HG02973 (cell line): ENCODE results near the gene POU2AF2.
"Not testable (repeated sequence)": the region's sequence is repeated elsewhere in the genome, so short reads cannot be mapped to it uniquely, and the experiment has no call there.

Experiments used
- ATAC-seq: cut with Tn5 transposase; IDR thresholded peaks from one replicate; pipeline ENCODE4 v1.9.1; 2021; ENCODE audit warnings: moderate library complexity; ENCODE audit not compliant: unreplicated experiment

POU2AF2 gene

GRCh38 chr11:111301004-111301841 lies 55.7 kb downstream of the POU2AF2 start:
- ATAC-seq, result no peak

- no peak for ATAC-seq
Observed at GRCh38 chr11:111301842-111302118, 56.3 kb downstream of the POU2AF2 start.

DNA sequence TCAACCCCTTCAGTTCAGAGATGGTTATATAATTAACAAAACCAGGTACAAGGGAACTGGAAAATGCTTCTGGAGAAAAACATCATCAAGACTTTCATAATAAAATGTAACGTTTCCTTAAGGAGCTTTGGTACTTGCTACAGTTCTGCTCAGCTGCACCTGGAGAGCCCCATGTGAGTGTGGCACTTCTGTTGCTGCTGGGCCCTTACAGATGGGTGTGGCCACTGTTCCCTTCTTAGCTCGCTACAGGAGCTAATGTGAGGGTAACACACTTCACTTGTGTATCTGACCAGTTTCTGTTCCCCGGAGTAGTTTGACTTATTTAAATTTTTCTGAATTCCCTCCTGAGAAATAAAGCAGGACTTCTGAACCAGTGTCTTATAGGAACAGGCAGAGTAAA lies 56.8 kb downstream of the POU2AF2 start:
- no peak for ATAC-seq

DNA sequence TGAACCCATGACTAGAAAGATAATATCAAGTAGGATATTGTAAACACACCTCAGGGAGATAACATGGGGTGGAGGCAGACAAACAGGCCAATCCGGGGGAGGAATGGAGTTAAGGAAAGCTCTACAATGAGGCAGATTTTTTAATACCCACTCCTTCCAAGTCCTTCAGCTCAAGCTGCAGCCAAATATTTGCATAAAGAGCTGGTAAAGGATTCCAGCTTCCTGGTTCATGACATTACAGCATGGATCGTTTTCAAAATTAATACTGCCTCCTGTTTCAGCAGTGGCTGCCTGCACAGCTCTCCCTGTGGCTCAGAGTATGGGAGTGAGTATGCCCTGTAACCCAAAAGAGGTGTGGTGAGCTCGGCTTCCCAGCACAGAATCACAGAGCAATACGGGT lies 57.9 kb downstream of the POU2AF2 start:
- ATAC-seq, result no peak

DNA sequence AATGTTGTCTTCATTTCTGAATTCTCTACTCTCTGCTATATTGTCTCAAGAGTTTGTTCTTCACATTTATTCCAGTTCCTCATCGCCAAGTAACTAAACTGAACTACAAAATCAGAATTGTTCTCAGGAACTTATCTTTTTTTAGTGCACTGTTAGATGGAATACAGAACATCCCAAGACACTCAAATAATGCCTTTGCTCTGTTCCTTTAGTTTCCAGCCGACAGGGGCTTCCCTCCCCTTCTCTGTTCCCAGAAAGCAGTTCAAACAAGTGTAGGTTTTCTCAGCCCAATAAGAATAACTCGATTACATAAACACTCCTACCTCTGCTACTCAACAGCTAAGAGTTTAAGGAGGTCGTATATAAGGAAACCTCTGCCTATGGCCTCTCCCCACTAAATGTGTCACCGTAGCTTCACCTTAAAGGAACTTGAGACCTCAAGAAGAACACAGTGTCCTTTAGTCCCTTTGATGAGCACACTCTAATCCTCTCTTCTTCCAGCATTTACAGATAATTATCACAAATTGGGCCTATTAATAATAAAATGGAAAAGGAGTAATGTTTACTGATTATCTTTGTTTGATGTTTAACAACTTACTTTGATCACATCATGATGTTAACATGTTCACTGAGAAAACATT lies 59.8 kb downstream of the POU2AF2 start:
- no peak for ATAC-seq

- ATAC-seq, result no peak
Observed at GRCh38 chr11:111305876-111306275, 60.4 kb downstream of the POU2AF2 start.

- ATAC-seq, result no peak
Observed at GRCh38 chr11:111306321-111306720, 60.8 kb downstream of the POU2AF2 start.

DNA sequence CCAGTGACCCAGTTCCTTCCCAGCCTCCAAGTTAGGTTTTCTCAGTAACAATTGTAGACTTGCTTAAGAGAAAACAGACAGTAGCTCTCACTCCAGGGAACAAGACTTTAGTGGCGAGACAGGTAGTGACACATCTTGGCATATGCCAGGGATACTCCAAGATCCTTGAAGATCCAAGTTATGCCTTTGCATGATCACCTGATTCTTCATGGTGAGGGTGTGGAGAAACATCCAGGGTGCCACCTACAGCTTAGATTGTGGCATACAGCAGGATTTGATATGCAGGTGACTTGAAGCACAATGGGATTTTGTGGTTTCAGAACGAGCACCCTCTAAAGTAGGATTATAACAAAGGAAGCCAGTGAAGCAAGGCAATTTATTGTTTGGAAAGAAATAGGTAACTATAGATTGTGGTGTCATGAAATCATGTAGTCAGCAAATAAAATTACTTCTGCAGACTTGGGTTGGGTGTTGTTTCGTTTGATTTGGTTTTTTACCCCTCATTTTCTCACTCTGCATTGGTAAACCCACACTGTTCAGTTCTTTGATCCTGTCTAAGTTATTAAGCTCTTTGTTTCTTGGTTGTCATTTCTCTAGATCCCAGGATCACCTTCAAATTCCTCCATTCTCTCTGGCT lies 62.1 kb downstream of the POU2AF2 start:
- no peak for ATAC-seq

DNA sequence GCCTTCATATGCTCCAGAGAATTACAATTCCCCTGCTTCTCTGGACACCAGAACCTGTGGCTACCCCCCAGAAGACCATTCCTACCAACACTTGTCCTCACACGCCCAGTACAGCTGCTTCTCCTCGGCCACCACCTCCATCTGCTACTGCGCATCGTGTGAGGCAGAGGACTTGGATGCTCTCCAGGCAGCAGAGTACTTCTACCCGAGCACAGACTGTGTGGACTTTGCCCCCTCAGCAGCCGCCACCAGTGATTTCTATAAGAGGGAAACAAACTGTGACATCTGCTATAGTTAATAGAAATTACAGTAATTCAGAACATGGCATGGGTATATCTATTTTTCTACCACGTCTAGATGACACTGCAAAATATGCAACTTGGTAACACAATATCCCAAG lies 62.6 kb downstream of the POU2AF2 start:
- ATAC-seq, result no peak

DNA sequence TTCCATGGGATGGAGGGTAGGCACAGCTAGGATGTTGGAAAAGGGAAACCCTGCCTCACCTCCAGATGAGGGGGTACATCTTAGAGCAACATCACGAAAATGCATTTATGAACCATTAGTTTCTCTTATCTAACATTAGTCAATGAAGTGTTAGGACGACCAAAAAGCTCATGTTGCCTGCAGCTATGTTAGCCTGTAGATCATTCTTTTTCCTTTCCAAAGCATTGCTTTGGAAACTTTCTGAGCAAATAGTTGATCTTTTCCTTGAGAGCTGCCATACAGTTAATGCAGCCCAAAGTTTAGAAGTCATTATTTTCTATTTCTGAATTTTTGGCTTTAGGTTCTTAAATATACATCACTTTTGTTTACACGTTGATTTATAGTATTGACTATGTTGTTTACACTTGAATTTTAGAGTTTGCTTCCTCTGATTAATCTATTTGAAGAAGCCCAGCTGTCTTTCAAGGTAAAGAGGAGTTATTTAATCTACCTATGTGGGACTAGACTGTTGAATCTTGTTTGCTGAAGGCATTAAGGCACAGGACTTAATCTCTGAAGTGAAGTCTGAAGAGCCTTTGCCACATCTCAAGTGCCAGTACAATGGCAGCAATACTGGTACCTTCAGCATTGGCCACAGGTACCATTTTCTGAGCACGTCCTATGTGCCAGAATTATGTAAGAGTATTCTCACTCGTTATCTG lies 63.8 kb downstream of the POU2AF2 start:
- ATAC-seq, result no peak

GRCh38 chr11:111310088-111310487 lies 64.6 kb downstream of the POU2AF2 start:
- ATAC-seq, result no peak

DNA sequence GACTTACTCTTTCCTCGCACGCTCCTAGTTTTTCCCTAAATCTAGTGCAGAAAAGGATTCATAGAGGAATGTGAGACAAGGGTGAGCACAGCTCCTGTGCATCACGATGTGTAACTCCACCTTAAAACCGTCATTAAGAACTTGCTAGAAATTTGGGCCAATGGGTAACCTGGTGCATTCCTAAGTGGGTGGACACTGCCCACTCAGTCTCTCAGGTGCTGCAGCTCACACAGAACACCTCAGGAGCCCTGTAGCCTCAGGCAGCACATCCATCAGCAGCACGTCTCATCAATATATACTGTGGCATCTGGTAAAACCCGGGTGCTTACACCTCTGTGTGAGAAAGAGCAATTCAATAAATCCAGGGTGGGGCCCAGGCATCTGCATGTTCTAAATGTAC lies 65.2 kb downstream of the POU2AF2 start:
- ATAC-seq, result no peak

DNA sequence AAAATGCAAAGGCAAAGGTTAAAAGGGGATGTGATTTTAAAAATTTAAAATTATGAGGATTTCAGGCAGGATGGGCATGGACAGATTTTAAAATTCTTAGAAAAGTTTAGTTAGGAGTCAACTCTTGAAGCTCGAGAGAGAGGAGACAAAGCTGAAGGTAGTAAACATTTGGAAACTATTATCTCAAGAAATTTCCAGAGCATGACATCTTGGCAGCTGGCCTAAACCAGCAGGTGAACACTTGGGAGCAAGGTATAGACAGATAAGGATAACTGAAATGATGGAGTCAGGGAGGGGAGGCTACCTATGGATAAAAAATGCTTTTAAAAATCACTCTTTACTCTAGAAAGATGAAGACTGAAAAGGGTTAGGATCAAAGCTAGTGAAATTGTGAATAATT lies 66.6 kb downstream of the POU2AF2 start:
- ATAC-seq, result no peak

DNA sequence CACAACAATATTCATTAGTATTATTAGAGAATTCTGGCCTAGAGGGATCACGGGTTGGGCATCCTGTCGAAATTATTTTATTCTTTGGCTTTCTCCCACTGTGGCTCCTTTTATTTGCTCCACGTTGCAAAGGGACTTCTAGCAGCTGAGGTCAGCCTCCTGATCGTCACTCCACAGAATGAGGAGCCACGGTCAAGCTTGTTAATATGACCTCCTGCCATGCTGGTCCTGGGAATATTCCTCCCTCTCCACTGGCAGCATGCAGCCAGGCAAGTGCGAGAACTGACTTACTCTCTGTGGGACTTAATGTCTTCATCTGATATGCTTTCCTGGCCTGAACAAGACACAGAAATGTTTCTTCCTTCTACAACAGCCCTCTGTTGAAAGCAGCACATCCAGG lies 73.8 kb downstream of the POU2AF2 start:
- ATAC-seq, result no peak

- not testable (repeated sequence) for ATAC-seq
Observed at GRCh38 chr11:111320199-111320598, 74.7 kb downstream of the POU2AF2 start.

GRCh38 chr11:111320728-111321568 lies 75.4 kb downstream of the POU2AF2 start:
- no peak for ATAC-seq

DNA sequence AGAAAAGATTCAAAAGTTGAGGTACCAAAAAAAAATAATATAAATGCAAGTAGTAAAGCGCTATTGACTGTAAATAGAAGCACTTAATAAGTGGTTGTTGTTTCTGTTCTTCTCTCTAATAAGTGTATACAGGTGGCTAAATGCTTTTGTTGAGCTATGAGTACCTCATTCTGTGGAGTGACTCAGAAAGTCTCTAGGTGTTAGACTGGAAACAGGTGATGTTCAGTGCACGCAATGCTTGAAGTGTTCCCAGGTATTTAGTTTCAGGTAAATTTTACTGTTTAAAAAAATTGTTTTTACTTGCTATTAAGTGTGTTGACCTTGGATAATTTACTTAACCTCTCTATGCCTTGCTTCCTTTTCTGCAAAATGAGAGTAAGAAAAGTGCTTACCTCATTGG lies 77.0 kb downstream of the POU2AF2 start:
- ATAC-seq, result no peak

GRCh38 chr11:111324277-111324720 lies 78.8 kb downstream of the POU2AF2 start:
- no peak for ATAC-seq

- no peak for ATAC-seq
Observed at GRCh38 chr11:111325259-111325658, 79.7 kb downstream of the POU2AF2 start.

DNA sequence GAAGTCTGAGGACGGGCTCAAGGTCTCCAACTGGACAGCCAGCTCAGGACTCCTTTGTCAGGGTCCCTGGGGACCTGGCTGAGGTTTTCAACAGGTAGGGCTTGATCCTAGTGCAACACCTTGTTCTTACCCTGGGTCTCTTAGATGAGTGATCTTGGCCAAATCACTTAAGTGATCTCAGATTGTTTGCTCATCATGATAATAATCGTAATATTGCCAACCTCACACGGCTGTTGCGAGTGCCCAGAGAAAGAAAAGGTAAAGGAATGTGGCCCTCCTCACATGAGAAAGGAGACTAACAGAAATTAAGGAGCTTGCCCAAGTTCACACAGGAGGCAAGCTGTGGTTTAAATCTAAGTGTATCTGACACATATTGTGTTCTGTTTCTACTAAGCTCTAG lies 81.3 kb downstream of the POU2AF2 start:
- no peak for ATAC-seq
